B cell (primary cell): ENCODE measurements around the gene ZDHHC7. TPM values are rescaled to one million over a fixed set of nuclear protein-coding genes. Genes with fewer than 3 reads are reported as not detected.

ENCODE experiments used
- ATAC-seq: fragments of 200-7000 bp; cut with Tn5 transposase; one replicate; pipeline ENCODE4 v1.10.0; 2021; ENCODE audit warnings: low read depth, mild to moderate bottlenecking, moderate number of reproducible peaks, moderate library complexity
- CTCF ChIA-PET: fragments of 350-600 bp; sonication (Branson Sonifier 250); formaldehyde crosslinking; loops from one replicate; lab custom pipeline; 2021; ENCODE audit warnings: antibody characterized with exemption, inconsistent platforms; lab: Charles Lee
- POLR2A ChIA-PET: fragments of 350-600 bp; sonication (Branson Sonifier 250); formaldehyde crosslinking; loops from one replicate; lab custom pipeline; 2021; ENCODE audit warnings: antibody characterized with exemption; lab: Charles Lee
- DNase-seq: peaks from one replicate; pipeline ENCODE4 v3.0.0; 2013
- H2AFZ ChIP-seq: 2 replicates; pipeline ENCODE4 v1.6.1; 2012; ENCODE audit warnings: mild to moderate bottlenecking, low read depth, low read length; ENCODE audit not compliant: insufficient read depth, poor library complexity, severe bottlenecking
- H3K27ac ChIP-seq, 2 donors: 1 replicate in 1 of 2; 2 replicates in 1 of 2; pipeline ENCODE4 v1.5.1; 2012 to 2013; ENCODE audit warnings: low read length in 2 of 2, mild to moderate bottlenecking in 2 of 2, moderate library complexity in 1 of 2
- H3K27me3 ChIP-seq, 4 experiments: fragments of 200-600 bp in 1 of 4; sonication (generic) in 1 of 4; replicated peaks in 1 of 4; 1 replicate in 2 of 4; 2 replicates in 2 of 4; pipeline versions ENCODE4 v1.6.1 to v1.7.0; 2013 to 2016; ENCODE audit warnings: low read length in 3 of 4, mild to moderate bottlenecking in 2 of 4, mixed read lengths in 1 of 4, moderate library complexity in 1 of 4; ENCODE audit not compliant: insufficient read depth in 4 of 4, control insufficient read depth in 3 of 4; ENCODE audit errors: control extremely low read depth in 1 of 4
- H3K36me3 ChIP-seq, 2 experiments: replicated peaks in 1 of 2; 1 replicate in 1 of 2; 2 replicates in 1 of 2; pipeline versions ENCODE4 v1.6.1 to v1.7.1; 2013; ENCODE audit warnings: low read length in 1 of 2; ENCODE audit not compliant: insufficient read depth in 2 of 2, control insufficient read depth in 1 of 2; ENCODE audit errors: control extremely low read depth in 1 of 2, extremely low read depth in 1 of 2
- H3K4me1 ChIP-seq, 2 donors: fragments of 200-600 bp in 1 of 2; sonication (generic) in 1 of 2; 1 replicate in 1 of 2; 2 replicates in 1 of 2; pipeline versions ENCODE4 v1.5.1 to v1.6.1; 2013 to 2017; ENCODE audit warnings: low read length in 2 of 2; ENCODE audit not compliant: control insufficient read depth in 2 of 2, insufficient read depth in 2 of 2
- H3K4me2 ChIP-seq: replicated peaks from 2 replicates; pipeline ENCODE3; 2012; ENCODE audit warnings: mild to moderate bottlenecking, low read depth, low read length; ENCODE audit not compliant: poor library complexity, severe bottlenecking
- H3K4me3 ChIP-seq, 5 experiments: fragments of 200-600 bp in 1 of 5; sonication (generic) in 1 of 5; 1 replicate in 3 of 5; 2 replicates in 2 of 5; pipeline versions ENCODE4 v1.5.1 to v1.7.0; 2011 to 2016; ENCODE audit warnings: low read length in 4 of 5, mild to moderate bottlenecking in 4 of 5, low read depth in 2 of 5, control low read depth in 1 of 5, moderate library complexity in 1 of 5; ENCODE audit not compliant: insufficient read depth in 1 of 5; ENCODE audit errors: control extremely low read depth in 1 of 5, extremely low read depth in 1 of 5
- H3K79me2 ChIP-seq: fragments of 200-600 bp; sonication (generic); one replicate; pipeline ENCODE4 v1.6.0; 2016; ENCODE audit warnings: low read length; ENCODE audit not compliant: control insufficient read depth, insufficient read depth
- H3K9ac ChIP-seq: fragments of 200-600 bp; sonication (generic); 2 replicates; pipeline ENCODE4 v1.6.1; 2017; ENCODE audit warnings: mild to moderate bottlenecking, low read length, moderate library complexity
- H3K9me3 ChIP-seq, 3 donors: one replicate each; pipeline versions ENCODE4 v1.6.1 to v1.7.1; 2013; ENCODE audit warnings: low read length in 2 of 3; ENCODE audit not compliant: control insufficient read depth in 2 of 3, insufficient read depth in 1 of 3; ENCODE audit errors: control extremely low read depth in 1 of 3
- H4K20me1 ChIP-seq: 2 replicates; pipeline ENCODE4 v1.6.0; 2012; ENCODE audit warnings: mild to moderate bottlenecking, low read length; ENCODE audit not compliant: insufficient read depth, control insufficient read depth, poor library complexity, severe bottlenecking
- H3K27ac Mint-ChIP-seq: one replicate; pipeline ENCODE4 v1.8.0; 2021; ENCODE audit warnings: mixed read lengths
- H3K27me3 Mint-ChIP-seq: one replicate; pipeline ENCODE4 v1.8.0; 2021; ENCODE audit warnings: mixed read lengths
- H3K4me1 Mint-ChIP-seq: one replicate; pipeline ENCODE4 v1.8.0; 2021; ENCODE audit warnings: mixed read lengths
- H3K4me3 Mint-ChIP-seq: one replicate; pipeline ENCODE4 v1.8.0; 2021; ENCODE audit warnings: mixed read lengths
- H3K9me3 Mint-ChIP-seq: one replicate; pipeline ENCODE4 v1.8.0; 2022; ENCODE audit warnings: mixed read lengths; ENCODE audit not compliant: insufficient read depth
- EZH2 ChIP-seq: IDR thresholded peaks from 2 replicates; pipeline ENCODE4 v1.6.1; 2012; ENCODE audit warnings: borderline replicate concordance, low read depth, mild to moderate bottlenecking, moderate library complexity, low read length; ENCODE audit not compliant: insufficient read depth, poor library complexity, severe bottlenecking
- WGBS: methylation state at CpG from one replicate; pipeline ENCODE4 v1.1.5; 2013; ENCODE audit warnings: missing lambda C conversion rate; ENCODE audit not compliant: insufficient coverage; 5-methylcytosine and 5-hydroxymethylcytosine counted together
- intact Hi-C: fragments of 100-400 bp; cut with micrococcal nuclease; formaldehyde crosslinking; loops from one replicate; pipeline ENCODE4 v1.10.0; 2022
- polyA plus RNA-seq: library from polyadenylated mRNA; depleted of rRNA; stranded (reverse); fragments of >200 nt; gene quantifications from 2 replicates; pipeline ENCODE4 v1.2.3, GENCODE V29; 2012
- total RNA-seq, 2 donors: library from RNA; stranded (reverse); fragments of 120-200 nt in 1 of 2; gene quantifications; 1 replicate in 1 of 2; 2 replicates in 1 of 2; pipeline versions ENCODE4 v1.2.3 to v1.2.4, GENCODE V29; 2013 to 2022
- TF ChIP-seq, protein P1 (sequence below): fragments of 200-600 bp; IDR thresholded peaks from one replicate; pipeline ENCODE4 v1.8.0; 2022; ENCODE audit warnings: antibody characterized with exemption, mild to moderate bottlenecking

ZDHHC7 gene
- total and polyA plus RNA-seq, 2 donors (not counting 1 experiment from before 2014, with no cell fraction given) = 25.2 to 36.1 TPM

DNA sequence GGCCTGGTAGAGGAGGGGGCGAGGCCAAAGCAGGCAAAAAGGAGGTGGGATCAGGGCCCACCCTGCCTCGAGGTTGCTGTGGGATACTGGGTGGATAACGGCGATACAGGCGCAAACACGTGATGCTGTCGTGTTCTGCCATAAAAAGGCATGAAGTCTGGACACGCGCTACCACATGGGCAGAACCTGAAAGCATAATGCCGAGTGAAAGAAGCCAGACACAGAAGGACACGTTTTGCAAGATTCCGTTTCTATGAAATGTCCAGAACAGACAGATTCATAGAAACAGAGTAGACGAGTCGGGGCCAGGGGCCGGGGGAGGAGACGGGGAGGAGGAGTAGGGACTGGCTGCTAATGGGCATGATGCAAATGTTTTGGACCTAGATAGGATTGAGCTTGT, 43.5 kb downstream of the ZDHHC7 start:
- Mint-ChIP-seq H3K4me1 (peaks cover 4% of the 10 kb centered on the region), H3K4me3 (no peak overlapping the region), H3K27me3 (peaks cover 3% of the 10 kb centered on the region), H3K27ac (no peak overlapping the region), H3K9me3 (no peaks in the 10 kb centered on the region)
- H3K4me1 ChIP-seq = peaks cover 3 to 5% of the 10 kb centered on the region in 2 donors
- no peak overlapping the region for H3K27ac ChIP-seq
- no peak for TF ChIP-seq EZH2
- TF ChIP-seq, protein P1, sequence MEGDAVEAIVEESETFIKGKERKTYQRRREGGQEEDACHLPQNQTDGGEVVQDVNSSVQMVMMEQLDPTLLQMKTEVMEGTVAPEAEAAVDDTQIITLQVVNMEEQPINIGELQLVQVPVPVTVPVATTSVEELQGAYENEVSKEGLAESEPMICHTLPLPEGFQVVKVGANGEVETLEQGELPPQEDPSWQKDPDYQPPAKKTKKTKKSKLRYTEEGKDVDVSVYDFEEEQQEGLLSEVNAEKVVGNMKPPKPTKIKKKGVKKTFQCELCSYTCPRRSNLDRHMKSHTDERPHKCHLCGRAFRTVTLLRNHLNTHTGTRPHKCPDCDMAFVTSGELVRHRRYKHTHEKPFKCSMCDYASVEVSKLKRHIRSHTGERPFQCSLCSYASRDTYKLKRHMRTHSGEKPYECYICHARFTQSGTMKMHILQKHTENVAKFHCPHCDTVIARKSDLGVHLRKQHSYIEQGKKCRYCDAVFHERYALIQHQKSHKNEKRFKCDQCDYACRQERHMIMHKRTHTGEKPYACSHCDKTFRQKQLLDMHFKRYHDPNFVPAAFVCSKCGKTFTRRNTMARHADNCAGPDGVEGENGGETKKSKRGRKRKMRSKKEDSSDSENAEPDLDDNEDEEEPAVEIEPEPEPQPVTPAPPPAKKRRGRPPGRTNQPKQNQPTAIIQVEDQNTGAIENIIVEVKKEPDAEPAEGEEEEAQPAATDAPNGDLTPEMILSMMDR = no peak
- WGBS = 93% methylated on average over 16 of the region's 16 CpGs
- no peak overlapping the region for H3K4me3 ChIP-seq
- no peaks in the 10 kb centered on the region for H3K79me2 ChIP-seq
- CTCF ChIA-PET = interaction anchor here (1.2 to 6.1 kb wide), 4 partner anchors 13 to 213 kb away, joined by 4 to 59 read pairs (median 16); no protein-coding TSS in a partner anchor
- no peak for DNase-seq
- H3K36me3 ChIP-seq = no peaks in the 10 kb centered on the region
- H3K9me3 ChIP-seq = peaks cover 0 to 3% (median 0%) of the 10 kb centered on the region in 3 donors
- no peak overlapping the region for H3K4me2 ChIP-seq
- POLR2A ChIA-PET = no interaction called here
- no peak overlapping the region for H2AFZ ChIP-seq
- no peak for ATAC-seq
- no peaks in the 10 kb centered on the region for H4K20me1 ChIP-seq
- no peak overlapping the region for H3K9ac ChIP-seq
- intact Hi-C loops = no loop called here
- H3K27me3 ChIP-seq = peaks cover 0 to 7% (median 0%) of the 10 kb centered on the region in 4 experiments
